Tibial nerve (tissue), 4 donors: Measurements from ENCODE around the gene MKNK1. TPM values are rescaled to one million over a fixed set of nuclear protein-coding genes. Genes with fewer than 3 reads are reported as not detected.

Experiments
- DNase-seq, 2 donors: peaks; one replicate each; pipeline ENCODE4 v3.0.0-alpha.2; 2019; ENCODE audit warnings: low spot score in 2 of 2
- H3K27ac ChIP-seq, 4 donors: fragments of 200-600 bp; sonication (generic) in 3 of 4; one replicate each; pipeline ENCODE4 v1.5.1; 2017 to 2019; ENCODE audit warnings: mild to moderate bottlenecking in 1 of 4
- H3K27me3 ChIP-seq, 2 donors: fragments of 200-600 bp; sonication (generic) in 1 of 2; one replicate each; pipeline versions ENCODE4 v1.5.1 to v1.6.0; 2017 to 2019
- H3K36me3 ChIP-seq, 3 donors: fragments of 200-600 bp; sonication (generic); one replicate each; pipeline ENCODE4 v1.5.1; 2018 to 2019
- H3K4me1 ChIP-seq, 4 donors: fragments of 200-600 bp; sonication (generic) in 3 of 4; one replicate each; pipeline ENCODE4 v1.5.1; 2017 to 2019
- H3K4me3 ChIP-seq, 4 donors: fragments of 200-600 bp; sonication (generic) in 3 of 4; one replicate each; pipeline ENCODE4 v1.5.1; 2017 to 2019; ENCODE audit warnings: mild to moderate bottlenecking in 1 of 4, moderate library complexity in 1 of 4
- H3K9me3 ChIP-seq, 4 donors: fragments of 200-600 bp; sonication (generic) in 3 of 4; one replicate each; pipeline ENCODE4 v1.5.1; 2017 to 2019
- CTCF ChIP-seq, 5 experiments: fragments of 200-600 bp in 3 of 5; fragments of 450-650 bp in 2 of 5; sonication (generic) in 3 of 5; IDR thresholded peaks; one replicate each; pipeline ENCODE4 v1.5.1; 2016 to 2019; ENCODE audit warnings: antibody characterized with exemption in 5 of 5, mild to moderate bottlenecking in 3 of 5, moderate library complexity in 2 of 5
- EP300 ChIP-seq, 2 donors: sonication (generic); formaldehyde crosslinking; IDR thresholded peaks; one replicate each; pipeline ENCODE4 v1.6.1; 2017; ENCODE audit warnings: antibody characterized with exemption in 2 of 2, mild to moderate bottlenecking in 1 of 2
- POLR2A ChIP-seq, 2 donors: fragments of 450-650 bp; IDR thresholded peaks; one replicate each; pipeline ENCODE4 v1.6.1; 2017; ENCODE audit warnings: antibody characterized with exemption in 2 of 2, mild to moderate bottlenecking in 2 of 2, moderate library complexity in 2 of 2
- WGBS, 2 donors: methylation state at CpG; one replicate each; pipeline ENCODE4 v1.1.5; 2018; 5-methylcytosine and 5-hydroxymethylcytosine counted together
- total RNA-seq, 4 donors: library from RNA; depleted of rRNA; stranded (reverse); fragments of >200 nt; gene quantifications; one replicate each; pipeline ENCODE4 v1.1.0, GENCODE V29; 2016

MKNK1 gene
- total RNA-seq, 4 donors from 2014 or later, result 52.4 to 75.0 (median 66.5) TPM

- H3K27me3 ChIP-seq, result no peaks in the 10 kb centered on the region
- 90 to 92% methylated on average over 6 of the region's 6 CpGs for WGBS, 2 donors
- no peak overlapping the region for H3K4me3 ChIP-seq
- H3K9me3 ChIP-seq, result no peaks in the 10 kb centered on the region
- H3K4me1 ChIP-seq, result no peaks in the 10 kb centered on the region
- H3K27ac ChIP-seq, result no peak overlapping the region
- peaks cover 0 to 97% (median 15%) of the 10 kb centered on the region in 3 donors for H3K36me3 ChIP-seq
- no peak for TF ChIP-seq POLR2A (IDR thresholded peaks at IDR 0.05)
- no peak for TF ChIP-seq EP300 (IDR thresholded peaks at IDR 0.05)
- no peak for TF ChIP-seq CTCF (IDR thresholded peaks at IDR 0.05)
- DNase-seq, result no peak
Observed at GRCh38 chr1:46580140-46580903, 23.7 kb downstream of the MKNK1 start.

GRCh38 chr1:46577671-46578070 is 26.4 kb downstream of the MKNK1 start:
- Histone ChIP-seq H3K4me3 (no peak overlapping the region), H3K9me3 (no peaks in the 10 kb centered on the region), H3K27me3 (no peaks in the 10 kb centered on the region), H3K27ac (no peak overlapping the region), H3K4me1 (peaks cover 0 to 10% (median 0%) of the 10 kb centered on the region in 4 donors), H3K36me3 (peaks cover 0 to 93% (median 10%) of the 10 kb centered on the region in 3 donors)
- no peak for TF ChIP-seq EP300 (IDR thresholded peaks at IDR 0.05)
- TF ChIP-seq POLR2A (IDR thresholded peaks at IDR 0.05), result no peak
- TF ChIP-seq CTCF (IDR thresholded peaks at IDR 0.05), result no peak
- no peak for DNase-seq
- 85 to 87% methylated on average over 4 of the region's 4 CpGs for WGBS, 2 donors

- no peak overlapping the region for H3K27ac ChIP-seq
- H3K27me3 ChIP-seq, result no peaks in the 10 kb centered on the region
- H3K9me3 ChIP-seq, result no peaks in the 10 kb centered on the region
- H3K4me1 ChIP-seq, result peaks cover 0 to 17% (median 0%) of the 10 kb centered on the region in 4 donors
- TF ChIP-seq CTCF (IDR thresholded peaks at IDR 0.05), result no peak
- no peak for DNase-seq
- peaks cover 0 to 89% (median 7%) of the 10 kb centered on the region in 3 donors for H3K36me3 ChIP-seq
- WGBS, 2 donors, result 75 to 83% methylated on average over 5 to 6 of the region's 6 CpGs
- no peak overlapping the region for H3K4me3 ChIP-seq
Observed at GRCh38 chr1:46576596-46576995, 27.5 kb downstream of the MKNK1 start.

- no peak for DNase-seq
- Histone ChIP-seq H3K4me1 (peaks cover 0 to 17% (median 0%) of the 10 kb centered on the region in 4 donors), H3K9me3 (no peaks in the 10 kb centered on the region), H3K27me3 (no peaks in the 10 kb centered on the region), H3K27ac (no peak overlapping the region), H3K36me3 (peaks cover 0 to 88% (median 7%) of the 10 kb centered on the region in 3 donors), H3K4me3 (no peak overlapping the region)
- WGBS, 2 donors, result 64 to 69% methylated on average over 3 of the region's 3 CpGs
- no peak for TF ChIP-seq CTCF (IDR thresholded peaks at IDR 0.05)
- no peak for TF ChIP-seq POLR2A (IDR thresholded peaks at IDR 0.05)
- no peak for TF ChIP-seq EP300 (IDR thresholded peaks at IDR 0.05)
Observed at GRCh38 chr1:46575778-46576177, 28.3 kb downstream of the MKNK1 start.

- H3K4me1 ChIP-seq, result peaks cover 0 to 17% (median 0%) of the 10 kb centered on the region in 4 donors
- no peak for DNase-seq
- no peaks in the 10 kb centered on the region for H3K9me3 ChIP-seq
- no peaks in the 10 kb centered on the region for H3K27me3 ChIP-seq
- WGBS, 2 donors, result 65 to 74% methylated on average over 12 of the region's 12 CpGs
- H3K36me3 ChIP-seq, result peaks cover 0 to 88% (median 7%) of the 10 kb centered on the region in 3 donors
- TF ChIP-seq POLR2A (IDR thresholded peaks at IDR 0.05) (no peak), CTCF (IDR thresholded peaks at IDR 0.05) (no peak), EP300 (IDR thresholded peaks at IDR 0.05) (no peak)
- no peak overlapping the region for H3K27ac ChIP-seq
- no peak overlapping the region for H3K4me3 ChIP-seq
Observed at GRCh38 chr1:46575300-46575699, 28.8 kb downstream of the MKNK1 start.
